ENCODE data around the gene KCND3. TPM values are rescaled to one million over a fixed set of nuclear protein-coding genes. Genes with fewer than 3 reads are reported as not detected.

Gene KCND3
- total RNA-seq, 3 donors from 2014 or later = not detected

DNA sequence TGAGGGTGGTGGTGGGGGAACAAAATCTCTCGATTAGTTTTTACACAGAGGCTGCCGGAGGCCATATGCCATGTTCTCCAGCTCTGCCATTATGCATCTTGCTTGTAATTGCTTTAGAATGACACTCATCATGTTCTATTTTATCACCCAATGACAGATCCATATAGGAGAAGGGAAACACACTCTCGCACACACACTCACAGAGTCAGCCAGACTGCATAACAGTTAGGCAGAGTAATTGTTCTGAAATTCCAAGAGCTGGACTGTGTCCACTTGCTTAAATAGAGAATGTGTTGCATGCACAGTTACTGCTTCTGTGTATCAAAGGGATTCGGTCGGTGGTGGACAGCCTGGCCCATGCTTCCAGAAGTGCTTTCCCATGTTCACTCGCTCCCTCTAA lies 30.6 kb downstream of the KCND3 start:
- H3K27me3 Mint-ChIP-seq (ENCODE audit: low read depth) = peaks cover 26% of the 10 kb centered on the region
- no peak overlapping the region for H3K4me3 Mint-ChIP-seq
- DNase-seq = no peak
- H3K36me3 Mint-ChIP-seq (ENCODE audit: insufficient read depth) = no peaks in the 10 kb centered on the region
- H3K9me3 Mint-ChIP-seq = no peaks in the 10 kb centered on the region
- no peaks in the 10 kb centered on the region for H3K4me1 Mint-ChIP-seq (ENCODE audit: low read depth)
- no peak for ATAC-seq

DNA sequence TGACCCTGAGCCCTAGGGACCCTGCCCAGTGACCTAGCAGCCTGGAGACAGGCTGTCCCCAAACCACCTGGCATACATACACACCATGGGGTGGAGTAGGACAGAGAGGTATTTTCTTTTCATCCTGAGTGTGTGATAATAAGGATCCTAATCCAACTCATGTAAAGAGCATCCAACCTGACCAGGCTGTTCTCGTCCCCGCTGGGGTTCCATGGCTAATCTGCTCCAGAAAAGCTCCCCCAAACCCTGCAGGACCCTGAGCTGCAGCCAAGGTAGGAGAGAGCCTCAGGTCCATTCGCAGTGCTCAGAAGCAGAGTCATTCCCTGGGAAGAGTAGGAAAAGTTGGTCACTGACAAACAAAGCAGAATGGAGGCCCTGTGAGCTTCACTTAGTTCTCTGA lies 31.4 kb downstream of the KCND3 start:
- H3K36me3 Mint-ChIP-seq (ENCODE audit: insufficient read depth) = no peaks in the 10 kb centered on the region
- H3K4me1 Mint-ChIP-seq (ENCODE audit: low read depth) = no peaks in the 10 kb centered on the region
- H3K9me3 Mint-ChIP-seq = no peaks in the 10 kb centered on the region
- H3K4me3 Mint-ChIP-seq = no peak overlapping the region
- H3K27me3 Mint-ChIP-seq (ENCODE audit: low read depth) = peaks cover 27% of the 10 kb centered on the region
- ATAC-seq (no peak), DNase-seq (no peak)

- Mint-ChIP-seq H3K4me3 (no peak overlapping the region), H3K4me1 (ENCODE audit: low read depth) (no peaks in the 10 kb centered on the region), H3K9me3 (no peaks in the 10 kb centered on the region), H3K36me3 (ENCODE audit: insufficient read depth) (no peaks in the 10 kb centered on the region), H3K27me3 (ENCODE audit: low read depth) (peaks cover 35% of the 10 kb centered on the region)
- DNase-seq = no peak
- ATAC-seq = no peak
Measured at GRCh38 chr1:111956155-111956771, 33.2 kb downstream of the KCND3 start.

DNA sequence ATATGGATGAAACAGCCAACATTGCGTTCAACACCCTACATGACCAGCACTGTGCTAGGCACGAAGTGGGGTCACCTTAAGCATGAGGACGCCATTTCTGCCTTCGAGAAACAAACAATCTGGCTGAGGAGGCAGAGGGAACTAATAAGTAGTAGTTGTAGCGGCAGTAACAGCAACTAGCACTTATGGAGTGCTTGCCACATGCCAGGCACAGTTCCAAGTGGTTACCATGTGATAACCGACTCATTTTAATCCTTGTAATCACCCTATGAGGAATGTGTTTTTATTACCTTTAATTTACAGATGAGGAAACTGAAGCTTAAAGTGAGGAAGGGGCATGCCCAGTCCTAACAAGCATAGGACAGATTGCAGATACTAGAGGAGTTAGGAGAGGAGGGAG lies 33.7 kb downstream of the KCND3 start:
- no peaks in the 10 kb centered on the region for H3K36me3 Mint-ChIP-seq (ENCODE audit: insufficient read depth)
- H3K9me3 Mint-ChIP-seq = no peaks in the 10 kb centered on the region
- H3K27me3 Mint-ChIP-seq (ENCODE audit: low read depth) = peaks cover 33% of the 10 kb centered on the region
- no peaks in the 10 kb centered on the region for H3K4me1 Mint-ChIP-seq (ENCODE audit: low read depth)
- DNase-seq (no peak), ATAC-seq (no peak)
- no peak overlapping the region for H3K4me3 Mint-ChIP-seq

DNA sequence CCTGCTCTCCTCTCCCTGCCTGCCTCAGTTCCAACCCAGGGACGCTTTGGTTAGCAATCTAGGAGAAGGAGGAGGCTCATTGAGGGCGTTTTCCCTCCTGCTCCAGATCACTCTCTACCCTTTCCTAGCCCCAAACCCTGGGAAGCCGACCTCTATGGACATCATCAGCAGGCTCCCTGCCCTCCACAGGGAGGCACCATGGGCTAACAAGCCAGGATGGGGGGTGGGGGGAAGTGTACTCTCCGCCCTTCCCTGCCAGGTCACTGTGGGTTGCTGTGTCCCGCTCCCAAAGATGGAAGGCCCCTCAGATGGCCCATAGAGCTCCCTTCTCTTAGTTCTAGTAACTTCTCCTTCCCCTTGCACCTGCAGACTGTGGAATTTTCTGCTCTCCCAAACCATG lies 35.7 kb downstream of the KCND3 start:
- no peaks in the 10 kb centered on the region for H3K4me1 Mint-ChIP-seq (ENCODE audit: low read depth)
- no peak for DNase-seq

DNA sequence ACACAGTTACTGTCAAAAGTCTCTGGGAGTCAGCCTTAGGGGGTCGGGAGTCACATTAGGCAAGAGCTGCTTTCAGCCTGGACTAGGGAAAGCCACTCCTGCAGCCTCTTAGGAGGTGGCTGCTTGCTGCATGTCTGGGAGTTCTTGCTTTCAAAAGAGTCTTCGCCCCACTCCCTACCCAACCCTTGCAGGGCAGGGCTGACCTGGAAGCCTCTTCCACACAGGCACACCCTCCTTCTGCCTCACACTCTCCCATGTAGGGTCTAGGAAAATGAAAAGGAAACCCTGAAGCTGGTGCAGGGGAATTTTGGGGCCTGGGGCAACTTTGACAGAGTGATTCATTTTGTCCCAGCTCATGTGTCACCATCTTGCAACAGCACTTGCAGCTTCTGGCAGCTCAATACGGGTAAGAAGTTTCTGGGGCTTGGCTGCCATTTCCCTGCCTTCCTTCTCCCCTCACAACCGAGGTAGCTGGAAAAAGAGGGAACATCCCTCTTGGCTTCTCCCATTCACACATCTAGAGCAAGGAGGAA lies 37.3 kb downstream of the KCND3 start:
- Mint-ChIP-seq H3K4me1 (ENCODE audit: low read depth) (no peaks in the 10 kb centered on the region), H3K9me3 (no peaks in the 10 kb centered on the region), H3K27me3 (ENCODE audit: low read depth) (peaks cover 24% of the 10 kb centered on the region), H3K4me3 (no peak overlapping the region), H3K36me3 (ENCODE audit: insufficient read depth) (no peaks in the 10 kb centered on the region)
- ATAC-seq (no peak), DNase-seq (no peak)

More for the DNA sequence above, 35.7 kb downstream of the KCND3 start:
- Mint-ChIP-seq H3K27me3 (ENCODE audit: low read depth) (peaks cover 30% of the 10 kb centered on the region), H3K9me3 (no peaks in the 10 kb centered on the region), H3K36me3 (ENCODE audit: insufficient read depth) (no peaks in the 10 kb centered on the region), H3K4me3 (no peak overlapping the region)
- no peak for ATAC-seq

- Mint-ChIP-seq H3K4me3 (no peak overlapping the region), H3K27me3 (ENCODE audit: low read depth) (peaks cover 24% of the 10 kb centered on the region), H3K4me1 (ENCODE audit: low read depth) (no peaks in the 10 kb centered on the region), H3K9me3 (no peaks in the 10 kb centered on the region), H3K36me3 (ENCODE audit: insufficient read depth) (no peaks in the 10 kb centered on the region)
- DNase-seq (no peak), ATAC-seq (no peak)
Measured at GRCh38 chr1:111948209-111949171, 41.0 kb downstream of the KCND3 start.

DNA sequence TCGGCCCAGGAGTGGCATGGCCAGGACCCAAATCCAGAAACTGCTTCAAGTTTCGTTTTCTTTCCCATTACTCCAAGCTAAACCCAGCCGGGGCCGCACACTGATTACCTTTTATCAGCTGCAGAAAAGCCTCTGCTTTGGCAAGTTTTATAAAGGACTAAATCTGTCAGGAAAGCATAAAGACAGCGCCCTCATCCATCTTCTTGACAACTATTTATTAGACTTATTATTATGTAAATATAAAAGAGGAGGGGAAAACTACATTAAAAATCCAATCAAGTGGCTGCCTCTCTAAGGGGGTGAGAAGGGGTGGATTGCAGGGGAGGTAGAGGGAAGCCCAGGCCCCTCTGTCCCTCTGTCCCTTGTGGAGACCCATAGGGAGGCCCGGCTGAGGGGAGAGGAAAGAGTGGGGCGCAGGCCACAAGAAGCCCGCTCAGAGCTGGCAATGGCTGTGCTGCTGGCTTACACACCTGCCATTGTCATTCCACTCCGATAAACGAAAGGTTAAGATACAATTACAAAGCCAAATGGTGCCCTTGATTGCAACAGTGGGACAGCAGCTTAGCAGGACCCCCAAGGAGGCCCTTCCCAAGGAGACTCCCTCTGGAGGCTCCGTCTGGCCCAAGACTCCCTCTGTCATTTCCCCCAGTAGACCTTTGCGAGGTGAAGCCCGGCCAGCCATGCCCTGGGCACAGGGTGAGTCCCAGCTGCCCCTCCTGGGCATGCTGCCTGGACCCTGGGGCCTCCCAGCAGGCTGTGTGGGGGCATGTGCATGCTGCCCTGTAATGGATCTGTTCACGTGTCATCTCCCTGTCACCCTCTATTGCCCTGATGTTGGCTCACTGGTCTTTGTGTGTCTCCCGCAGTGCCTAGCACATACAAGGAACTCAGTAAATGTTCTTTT lies 45.4 kb downstream of the KCND3 start:
- no peaks in the 10 kb centered on the region for H3K9me3 Mint-ChIP-seq
- H3K27me3 Mint-ChIP-seq (ENCODE audit: low read depth) = peaks cover 14% of the 10 kb centered on the region
- no peak overlapping the region for H3K4me3 Mint-ChIP-seq
- no peaks in the 10 kb centered on the region for H3K36me3 Mint-ChIP-seq (ENCODE audit: insufficient read depth)
- DNase-seq = no peak
- no peaks in the 10 kb centered on the region for H3K4me1 Mint-ChIP-seq (ENCODE audit: low read depth)
- ATAC-seq = no peak

DNA sequence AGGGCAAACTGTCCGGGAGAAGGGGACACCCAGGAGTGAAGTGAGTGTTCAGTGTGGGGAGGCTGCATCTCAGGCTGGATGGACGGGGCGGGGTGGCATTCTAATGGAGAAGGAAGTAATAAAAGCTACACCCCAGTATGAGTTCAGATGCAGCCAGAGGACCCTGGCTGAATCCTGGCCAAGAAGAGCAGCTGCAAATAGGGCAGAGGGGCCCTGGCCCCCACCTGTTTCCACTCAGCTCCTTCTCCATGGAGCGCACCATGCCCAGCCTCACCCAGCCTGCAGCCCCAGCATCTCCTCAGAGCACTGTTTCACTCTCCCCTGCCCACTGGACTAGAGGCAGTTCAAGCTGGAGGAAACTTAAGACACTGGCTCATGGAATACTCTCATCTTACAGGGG lies 46.4 kb downstream of the KCND3 start:
- Mint-ChIP-seq H3K27me3 (ENCODE audit: low read depth) (peaks cover 14% of the 10 kb centered on the region), H3K4me1 (ENCODE audit: low read depth) (no peaks in the 10 kb centered on the region), H3K4me3 (no peak overlapping the region), H3K9me3 (no peaks in the 10 kb centered on the region), H3K36me3 (ENCODE audit: insufficient read depth) (no peaks in the 10 kb centered on the region)
- ATAC-seq (no peak), DNase-seq (no peak)

DNA sequence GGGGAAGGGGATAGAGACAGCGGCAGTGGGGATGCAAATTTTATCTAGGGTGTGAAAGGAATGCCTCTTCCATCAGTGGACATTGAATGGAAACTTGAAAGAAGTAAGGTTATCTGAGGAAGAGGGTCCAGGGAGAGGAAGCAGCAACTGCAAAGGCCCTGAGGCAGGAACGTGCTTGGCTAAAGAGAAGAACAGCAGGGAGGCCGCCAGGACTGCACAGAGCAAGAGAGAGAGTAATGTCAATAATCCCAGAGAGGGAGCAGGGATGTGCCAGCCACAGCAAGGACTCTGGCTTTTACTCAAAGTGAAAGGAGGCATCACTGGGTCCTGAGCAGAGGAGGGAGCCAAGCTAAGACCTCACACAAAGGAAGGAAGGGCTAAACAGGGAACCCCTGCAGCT lies 50.9 kb downstream of the KCND3 start:
- Mint-ChIP-seq H3K36me3 (ENCODE audit: insufficient read depth) (no peaks in the 10 kb centered on the region), H3K4me3 (no peak overlapping the region), H3K9me3 (no peaks in the 10 kb centered on the region), H3K4me1 (ENCODE audit: low read depth) (no peaks in the 10 kb centered on the region), H3K27me3 (ENCODE audit: low read depth) (peaks cover 15% of the 10 kb centered on the region)
- DNase-seq (no peak), ATAC-seq (no peak)

- H3K27me3 Mint-ChIP-seq (ENCODE audit: low read depth) = peaks cover 15% of the 10 kb centered on the region
- ATAC-seq (no peak), DNase-seq (no peak)
- no peaks in the 10 kb centered on the region for H3K9me3 Mint-ChIP-seq
- no peak overlapping the region for H3K4me3 Mint-ChIP-seq
- no peaks in the 10 kb centered on the region for H3K36me3 Mint-ChIP-seq (ENCODE audit: insufficient read depth)
- no peaks in the 10 kb centered on the region for H3K4me1 Mint-ChIP-seq (ENCODE audit: low read depth)
Measured at GRCh38 chr1:111938123-111938522, 51.3 kb downstream of the KCND3 start.

GRCh38 chr1:111937147-111937725 lies 52.2 kb downstream of the KCND3 start:
- Mint-ChIP-seq H3K27me3 (ENCODE audit: low read depth) (peaks cover 14% of the 10 kb centered on the region), H3K4me1 (ENCODE audit: low read depth) (no peaks in the 10 kb centered on the region), H3K4me3 (no peak overlapping the region), H3K9me3 (no peaks in the 10 kb centered on the region), H3K36me3 (ENCODE audit: insufficient read depth) (no peaks in the 10 kb centered on the region)
- DNase-seq (no peak), ATAC-seq (no peak)

DNA sequence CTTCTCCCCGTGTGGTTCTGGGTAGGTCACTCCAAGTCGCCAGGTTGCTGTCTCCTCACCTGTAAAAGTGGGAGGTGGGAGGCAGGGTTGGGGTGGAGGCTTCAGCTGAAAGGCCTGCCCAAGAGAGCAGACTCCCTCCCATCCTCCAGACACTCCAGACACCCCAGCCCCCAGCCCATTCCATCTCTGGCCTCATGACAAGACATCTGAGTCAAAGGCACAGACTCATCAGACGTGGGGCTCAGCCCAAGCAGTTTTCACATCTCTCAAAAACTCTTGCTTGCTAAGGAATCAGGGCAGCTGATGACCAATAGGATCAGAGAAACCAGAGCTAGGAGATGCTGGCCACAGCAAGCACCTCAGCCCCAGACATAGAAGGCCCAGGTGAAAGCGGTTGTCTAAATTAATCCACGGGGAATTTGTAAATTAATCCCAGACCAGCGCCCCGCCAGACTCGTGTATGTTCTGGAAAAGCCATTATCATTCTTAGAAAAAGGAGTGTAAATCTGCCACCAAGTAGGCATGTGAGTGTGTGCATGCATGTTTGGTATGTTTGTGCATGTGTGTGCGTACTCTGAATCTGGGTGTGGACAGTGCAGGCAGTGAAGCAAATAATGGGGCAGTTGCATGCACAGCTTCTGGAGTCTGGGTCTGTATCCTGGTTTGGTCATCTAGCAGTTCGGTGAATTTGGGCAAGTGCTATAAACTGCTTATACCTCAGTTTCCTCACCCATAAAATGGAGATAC lies 55.2 kb downstream of the KCND3 start:
- peaks cover 12% of the 10 kb centered on the region for H3K27me3 Mint-ChIP-seq (ENCODE audit: low read depth)
- no peak for DNase-seq
- no peaks in the 10 kb centered on the region for H3K9me3 Mint-ChIP-seq
- H3K4me3 Mint-ChIP-seq = no peak overlapping the region
- no peaks in the 10 kb centered on the region for H3K36me3 Mint-ChIP-seq (ENCODE audit: insufficient read depth)
- no peaks in the 10 kb centered on the region for H3K4me1 Mint-ChIP-seq (ENCODE audit: low read depth)
- no peak for ATAC-seq

Measured in activated T-cell treated with anti-CD3 and anti-CD28 coated beads, Interleukin-2, amount 50 U/mL, for 4 hours (primary cell).